GM19463 (cell line): ENCODE data around the gene FZD4.
"Not testable (repeated sequence)": the region's sequence is repeated elsewhere in the genome, so short reads cannot be mapped to it uniquely, and the experiment has no call there.

Source experiments
- ATAC-seq: cut with Tn5 transposase; IDR thresholded peaks from one replicate; pipeline ENCODE4 v1.9.1; 2021; ENCODE audit warnings: mild to moderate bottlenecking, moderate library complexity; ENCODE audit not compliant: unreplicated experiment

FZD4 gene

GRCh38 chr11:86977441-86978050 is 22.4 kb upstream of the FZD4 start:
- ATAC-seq: no peak

DNA sequence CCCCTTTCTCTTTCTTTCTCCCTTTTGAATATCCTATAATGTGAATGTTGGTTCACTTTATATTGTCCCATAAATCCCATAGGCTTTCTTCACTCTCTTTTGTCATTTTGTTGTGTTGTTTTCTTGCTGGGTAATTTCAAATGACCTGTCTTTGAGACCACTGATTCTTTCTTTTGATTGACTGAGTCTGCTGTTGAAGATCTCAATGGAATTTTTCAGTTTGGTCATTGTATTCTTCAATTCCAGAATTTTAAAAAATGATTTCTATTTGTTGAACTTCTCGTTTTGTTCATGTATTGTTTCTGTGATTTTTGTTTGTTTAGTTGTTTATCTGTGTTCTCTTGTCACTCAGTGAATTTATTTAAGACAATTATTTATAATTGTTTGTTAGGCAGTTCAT is 17.5 kb upstream of the FZD4 start:
- no peak for ATAC-seq

DNA sequence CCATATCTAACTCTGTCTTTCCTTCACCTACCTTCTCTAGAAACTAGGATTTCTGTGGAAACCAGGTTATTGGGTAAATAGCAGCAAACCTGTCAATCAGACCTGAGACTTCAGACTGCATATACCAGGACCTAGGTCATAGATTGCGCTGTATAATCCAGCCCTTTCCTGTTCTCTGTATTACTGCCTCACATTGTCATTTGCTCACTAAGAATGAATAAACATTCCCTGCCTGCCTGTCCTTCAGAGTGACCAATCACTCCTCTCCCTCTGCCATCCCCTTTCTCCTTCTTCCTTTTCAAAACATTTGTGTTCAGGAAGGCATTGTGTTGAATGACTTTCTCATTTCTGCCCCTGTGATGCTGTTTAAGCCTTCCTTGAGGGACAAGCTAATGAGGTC is 14.1 kb upstream of the FZD4 start:
- no peak for ATAC-seq

DNA sequence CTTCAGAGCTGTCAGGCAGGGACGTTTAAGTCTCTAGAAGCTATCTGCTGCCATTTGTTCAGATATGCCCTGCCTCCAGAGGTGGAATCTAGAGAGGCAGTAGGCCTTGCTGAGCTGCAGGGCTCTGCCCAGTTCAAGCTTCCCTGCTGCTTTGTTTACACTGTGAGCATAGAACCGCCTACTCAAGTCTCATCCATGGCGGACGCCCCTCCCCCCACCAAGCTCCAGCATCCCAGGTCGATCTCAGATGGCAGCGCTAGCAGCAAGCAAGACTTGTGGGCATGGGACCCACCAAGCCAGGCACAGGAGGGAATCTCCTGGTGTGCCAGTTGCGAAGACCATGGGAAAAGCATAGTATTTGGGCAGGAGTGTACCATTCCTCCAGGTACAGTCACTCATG is 12.4 kb upstream of the FZD4 start:
- ATAC-seq: not testable (repeated sequence)

DNA sequence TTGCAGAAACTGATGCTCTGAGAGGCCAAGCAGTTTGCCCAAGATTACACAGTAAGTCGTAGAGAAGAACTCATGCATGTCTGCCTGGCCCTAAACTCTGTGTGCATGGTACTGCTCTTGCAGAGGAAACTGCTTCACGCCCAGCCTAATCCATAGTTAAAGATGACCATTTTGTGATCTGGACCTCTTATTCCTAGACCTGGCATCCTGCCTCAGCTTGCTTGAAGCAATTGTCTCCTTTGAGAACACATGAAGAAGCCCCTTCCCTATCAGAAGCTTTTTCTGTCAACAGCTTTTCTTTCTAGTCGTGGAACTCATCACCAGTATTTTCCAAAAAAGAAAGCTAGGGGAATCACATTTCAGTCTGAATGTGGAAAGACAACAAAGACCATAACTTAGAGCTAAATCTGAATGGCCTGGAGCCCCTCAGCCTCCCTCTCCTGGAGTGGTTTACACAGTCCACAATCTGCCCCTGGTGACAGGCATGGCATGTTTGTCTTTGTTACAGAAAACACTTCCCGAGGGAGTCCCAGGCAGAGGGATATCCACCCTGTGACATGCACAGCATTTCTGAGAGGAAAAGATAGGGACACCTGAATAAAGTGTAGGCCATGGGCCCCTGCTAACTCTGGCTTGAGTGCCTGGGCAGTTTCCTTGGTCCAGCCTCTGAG is 2.9 kb upstream of the FZD4 start:
- ATAC-seq: no peak

- ATAC-seq: no peak
Measured at GRCh38 chr11:86956905-86957195, 1.7 kb upstream of the FZD4 start.

GRCh38 chr11:86955111-86955360 is 159 bp downstream of the FZD4 start:
- ATAC-seq: no peak

GRCh38 chr11:86954269-86955110 is 705 bp downstream of the FZD4 start:
- no peak for ATAC-seq

- ATAC-seq: no peak
Measured at GRCh38 chr11:86952221-86952875, 2.8 kb downstream of the FZD4 start.

DNA sequence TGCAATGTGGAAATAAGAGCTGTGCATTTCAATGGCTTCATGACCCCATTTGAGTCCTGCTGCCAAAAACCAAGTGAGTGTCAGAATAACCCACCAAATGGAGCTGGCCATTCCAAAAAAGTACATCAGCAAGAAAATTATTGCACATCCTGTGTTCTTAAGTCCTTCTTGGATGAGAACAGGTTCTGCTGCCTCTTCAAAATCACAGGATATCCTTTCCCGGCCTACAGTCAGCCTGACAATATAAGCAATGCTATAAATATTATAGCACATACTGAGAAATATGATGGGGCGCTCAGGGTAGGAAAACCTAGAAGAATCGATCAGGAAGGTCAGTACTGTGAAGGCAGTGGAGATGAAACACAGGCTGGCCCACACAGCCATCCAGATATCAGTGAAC is 3.5 kb downstream of the FZD4 start:
- ATAC-seq: no peak

- no peak for ATAC-seq
Measured at GRCh38 chr11:86950661-86950995, 4.6 kb downstream of the FZD4 start.

- ATAC-seq: no peak
Measured at GRCh38 chr11:86949995-86950660, 5.1 kb downstream of the FZD4 start.

DNA sequence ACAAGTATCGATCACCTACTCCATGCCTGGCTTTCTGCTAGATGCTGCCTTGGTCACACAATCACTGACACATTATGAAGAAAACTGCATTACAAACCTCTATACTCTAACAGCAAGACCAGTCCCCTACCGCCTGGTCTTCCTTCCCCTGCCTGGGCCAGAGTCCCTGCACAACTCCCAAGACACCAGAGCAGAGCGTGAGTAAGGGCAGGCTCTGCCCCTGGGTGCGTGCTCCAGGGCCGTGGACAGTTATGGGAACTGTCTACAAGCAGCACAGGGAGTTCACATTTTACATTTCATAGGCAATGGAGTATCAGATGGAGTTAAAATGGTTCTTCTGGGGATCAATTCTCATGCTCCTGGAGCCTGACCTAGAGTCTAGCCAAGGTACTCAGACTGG is 6.5 kb downstream of the FZD4 start:
- no peak for ATAC-seq

- no peak for ATAC-seq
Measured at GRCh38 chr11:86947541-86947940, 7.7 kb downstream of the FZD4 start.

DNA sequence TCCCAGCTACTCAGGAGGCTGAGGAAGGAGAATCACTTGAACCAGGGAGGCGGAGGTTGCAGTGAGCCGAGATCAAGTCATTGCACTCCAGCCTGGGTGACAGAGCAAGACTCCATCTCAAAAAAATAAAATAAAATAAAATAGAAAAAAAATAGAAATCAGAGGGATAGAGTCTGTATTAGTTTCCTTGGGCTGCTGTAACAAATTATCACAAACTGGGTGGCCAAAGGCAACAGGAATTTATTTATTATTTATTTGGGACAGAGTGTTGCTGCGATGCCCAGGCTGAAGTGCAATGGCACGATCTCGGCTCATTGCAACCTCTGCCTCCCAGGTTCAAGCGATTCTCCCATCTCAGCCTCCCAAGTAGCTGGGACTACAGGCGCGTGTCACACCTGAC is 11.7 kb downstream of the FZD4 start:
- not testable (repeated sequence) for ATAC-seq

GRCh38 chr11:86941871-86942599 is 13.2 kb downstream of the FZD4 start:
- ATAC-seq: no peak

- ATAC-seq: no peak
Measured at GRCh38 chr11:86941077-86941870, 13.9 kb downstream of the FZD4 start.

GRCh38 chr11:86940122-86940777 is 14.9 kb downstream of the FZD4 start:
- no peak for ATAC-seq
